Panc1 (cell line): ENCODE measurements around the gene CEP126. TPM values are rescaled to one million over a fixed set of nuclear protein-coding genes. Genes with fewer than 3 reads are reported as not detected.

Experiments
- ATAC-seq: fragments of 200-7000 bp; cut with Tn5 transposase; 2 replicates; pipeline ENCODE4 v1.9.1; 2020; ENCODE audit warnings: mild to moderate bottlenecking, moderate library complexity
- BruUV-seq: library from RNA; stranded (reverse); fragments of 400-500 nt; replicated peaks from 2 replicates; lab custom pipeline; 2021; lab: Mats Ljungman, UMichigan
- CTCF ChIA-PET: fragments of 300-600 bp; sonication (Branson Sonifier 250); formaldehyde crosslinking; loops from one replicate; lab custom pipeline; 2022; ENCODE audit warnings: antibody characterized with exemption; lab: Charles Lee
- POLR2A ChIA-PET: fragments of 300-600 bp; sonication (Branson Sonifier 250); formaldehyde crosslinking; loops from one replicate; lab custom pipeline; 2022; ENCODE audit warnings: antibody characterized with exemption; lab: Charles Lee
- DNase-seq: peaks from one replicate; pipeline ENCODE4 v3.0.0-alpha.2; 2010; ENCODE audit warnings: low read depth, low spot score
- H3K27ac ChIP-seq: 2 replicates; pipeline ENCODE4 v1.5.1; 2011; ENCODE audit warnings: mild to moderate bottlenecking, low read length, inconsistent platforms
- H3K27me3 ChIP-seq: fragments of 200-500 bp; sonication (Bioruptor generic); 2 replicates; pipeline ENCODE4 v1.6.0; 2014; ENCODE audit warnings: low read length, inconsistent platforms; ENCODE audit not compliant: control insufficient read depth, insufficient read depth
- H3K36me3 ChIP-seq: fragments of 200-500 bp; sonication (Bioruptor generic); 2 replicates; pipeline ENCODE4 v1.5.1; 2014; ENCODE audit warnings: inconsistent platforms, mild to moderate bottlenecking, low read length, moderate library complexity; ENCODE audit not compliant: control insufficient read depth, insufficient read depth
- H3K4me1 ChIP-seq: 2 replicates; pipeline ENCODE4 v1.5.1; 2011; ENCODE audit warnings: inconsistent platforms, mild to moderate bottlenecking, low read length, moderate library complexity; ENCODE audit not compliant: control insufficient read depth, insufficient read depth
- H3K4me3 ChIP-seq, 2 experiments: 2 replicates each; pipeline ENCODE4 v1.5.1; 2011 to 2012; ENCODE audit warnings: low read depth in 2 of 2, low read length in 2 of 2, mild to moderate bottlenecking in 2 of 2, inconsistent platforms in 1 of 2, moderate library complexity in 1 of 2
- H3K9me3 ChIP-seq: fragments of 200-500 bp; sonication (Bioruptor generic); 2 replicates; pipeline ENCODE4 v1.5.1; 2014; ENCODE audit warnings: low read depth, mild to moderate bottlenecking, inconsistent platforms, low read length, moderate library complexity; ENCODE audit not compliant: control insufficient read depth, insufficient read depth
- CTCF ChIP-seq: fragments of 450-650 bp; IDR thresholded peaks from 2 replicates; pipeline ENCODE4 v1.5.1; 2017; ENCODE audit warnings: mild to moderate bottlenecking
- POLR2AphosphoS5 ChIP-seq: IDR thresholded peaks from 2 replicates; pipeline ENCODE4 v1.6.1; 2012; ENCODE audit warnings: mild to moderate bottlenecking, low read depth, low read length, moderate library complexity
- REST ChIP-seq, 2 experiments: IDR thresholded peaks; 2 replicates each; pipeline ENCODE4 v1.6.1; 2011 to 2012; ENCODE audit warnings: low read depth in 2 of 2, control low read depth in 1 of 2, low read length in 1 of 2, mild to moderate bottlenecking in 1 of 2, moderate library complexity in 1 of 2; ENCODE audit not compliant: insufficient read depth in 1 of 2
- SIN3A ChIP-seq: IDR thresholded peaks from 2 replicates; pipeline ENCODE4 v1.6.1; 2012; ENCODE audit warnings: low read depth, mild to moderate bottlenecking, low read length, moderate library complexity, borderline replicate concordance; ENCODE audit not compliant: insufficient read depth
- TCF7L2 ChIP-seq: IDR thresholded peaks from 2 replicates; pipeline ENCODE4 v1.6.1; 2011; ENCODE audit warnings: mild to moderate bottlenecking, low read depth, low read length, inconsistent platforms
- in situ Hi-C: cut with HindIII; loops from 2 replicates; pipeline ENCODE4 v1.10.0; 2016; ENCODE audit warnings: low sequenced_read_pairs, low pct_unique_long_range_greater_than_20kb
- intact Hi-C: fragments of 100-400 bp; cut with micrococcal nuclease; formaldehyde crosslinking; loops from one replicate; pipeline ENCODE4 v1.10.0; 2022; ENCODE audit not compliant: unreplicated experiment
- total RNA-seq: library from RNA; stranded (reverse); gene quantifications from one replicate; pipeline ENCODE4 v1.2.1, GENCODE V29; 2021; ENCODE audit not compliant: unreplicated experiment

Gene CEP126
- total RNA-seq, 1 experiment from 2014 or later = 6.6 TPM

- no peaks in the 10 kb centered on the region for H3K4me1 ChIP-seq
- no TSS peak for BruUV-seq
- in situ Hi-C loops (no loop called here), intact Hi-C loops (no loop called here)
- 0 out of 2 replicates have a peak, but pooled peaks have one; percentile 30 for ATAC-seq
- no peaks in the 10 kb centered on the region for H3K27me3 ChIP-seq
- no peak overlapping the region for H3K4me3 ChIP-seq
- H3K9me3 ChIP-seq = no peaks in the 10 kb centered on the region
- H3K36me3 ChIP-seq = no peaks in the 10 kb centered on the region
- POLR2A ChIA-PET = no interaction called here
- no peak overlapping the region for H3K27ac ChIP-seq
- CTCF ChIA-PET = no interaction called here
- TF ChIP-seq TCF7L2 (no peak), REST (IDR thresholded peaks at IDR 0.05; ENCODE audit: insufficient read depth in 1 of 2, low read depth in 2 of 2, low read length in 1 of 2) (no peak), POLR2AphosphoS5 (no peak), SIN3A (no peak), CTCF (no peak)
- DNase-seq = no peak
Measured at GRCh38 chr11:101940901-101941520, 26.2 kb downstream of the CEP126 start.

- Histone ChIP-seq H3K4me3 (no peak overlapping the region), H3K36me3 (no peaks in the 10 kb centered on the region), H3K9me3 (no peaks in the 10 kb centered on the region), H3K27me3 (no peaks in the 10 kb centered on the region), H3K4me1 (no peaks in the 10 kb centered on the region), H3K27ac (no peak overlapping the region)
- ChIA-PET POLR2A (no interaction called here), CTCF (interaction anchor here (0.6 kb wide), 1 partner anchor 155 kb away, joined by 4 read pairs; no protein-coding TSS in a partner anchor)
- in situ Hi-C loops = no loop called here
- TF ChIP-seq SIN3A = no peak
- TF ChIP-seq POLR2AphosphoS5 = no peak
- TF ChIP-seq CTCF = no peak
- TF ChIP-seq TCF7L2 = no peak
- TF ChIP-seq REST (IDR thresholded peaks at IDR 0.05; ENCODE audit: insufficient read depth in 1 of 2, low read depth in 2 of 2, low read length in 1 of 2) = no peak
- no peak for ATAC-seq
- intact Hi-C loops = no loop called here
- BruUV-seq = no TSS peak
- no peak for DNase-seq
Measured at GRCh38 chr11:101944923-101945322, 30.1 kb downstream of the CEP126 start.
